Neuronal stem cell (in vitro differentiated cells): ENCODE measurements around the gene RMDN3.

Experiments
- DNase-seq: peaks from one replicate; pipeline ENCODE4 v3.0.0-alpha.2; 2013; ENCODE audit warnings: low spot score
- H2AFZ ChIP-seq: one replicate; pipeline ENCODE4 v1.6.1; 2013; ENCODE audit warnings: mild to moderate bottlenecking, low read length, inconsistent platforms
- H2AK5ac ChIP-seq: 2 replicates; pipeline ENCODE4 v1.6.1; 2013; ENCODE audit warnings: low read depth, mild to moderate bottlenecking, inconsistent platforms, low read length, moderate library complexity, mixed read lengths
- H2BK120ac ChIP-seq: 2 replicates; pipeline ENCODE4 v1.6.1; 2013; ENCODE audit warnings: low read depth, mild to moderate bottlenecking, inconsistent platforms, low read length, moderate library complexity, mixed read lengths
- H2BK12ac ChIP-seq: one replicate; pipeline ENCODE4 v1.6.1; 2013; ENCODE audit warnings: low read length, inconsistent platforms
- H2BK15ac ChIP-seq: 2 replicates; pipeline ENCODE4 v1.6.1; 2013; ENCODE audit warnings: mild to moderate bottlenecking, low read length, inconsistent platforms, mixed read lengths
- H2BK5ac ChIP-seq: one replicate; pipeline ENCODE4 v1.6.1; 2013; ENCODE audit warnings: inconsistent platforms, mild to moderate bottlenecking, low read length, moderate library complexity
- H3K14ac ChIP-seq: one replicate; pipeline ENCODE4 v1.6.1; 2013; ENCODE audit warnings: low read length, inconsistent platforms
- H3K18ac ChIP-seq: 2 replicates; pipeline ENCODE4 v1.6.1; 2013; ENCODE audit warnings: low read length, inconsistent platforms
- H3K23ac ChIP-seq: 2 replicates; pipeline ENCODE4 v1.6.1; 2013; ENCODE audit warnings: low read depth, mild to moderate bottlenecking, mixed read lengths, low read length, inconsistent platforms; ENCODE audit not compliant: poor library complexity
- H3K27ac ChIP-seq: replicated peaks from 3 replicates; pipeline ENCODE4 v1.5.1; 2013; ENCODE audit warnings: low read length, inconsistent platforms
- H3K27me3 ChIP-seq, 3 experiments: 2 replicates each; pipeline ENCODE4 v1.6.1; 2013; ENCODE audit warnings: low read length in 3 of 3, mild to moderate bottlenecking in 2 of 3, inconsistent platforms in 1 of 3, low read depth in 1 of 3, mixed read lengths in 1 of 3, moderate library complexity in 1 of 3; ENCODE audit not compliant: control insufficient read depth in 3 of 3, insufficient read depth in 3 of 3
- H3K36me3 ChIP-seq, 2 donors: replicated peaks in 1 of 2; 2 replicates each; pipeline ENCODE4 v1.6.1; 2013; ENCODE audit warnings: low read length in 2 of 2; ENCODE audit not compliant: control insufficient read depth in 2 of 2, insufficient read depth in 2 of 2
- H3K4ac ChIP-seq: 2 replicates; pipeline ENCODE4 v1.6.1; 2013; ENCODE audit warnings: inconsistent platforms, mild to moderate bottlenecking, low read length, moderate library complexity
- H3K4me1 ChIP-seq, 2 donors: 1 replicate in 1 of 2; 2 replicates in 1 of 2; pipeline ENCODE4 v1.6.1; 2013; ENCODE audit warnings: low read length in 2 of 2, low read depth in 1 of 2; ENCODE audit not compliant: control insufficient read depth in 2 of 2, insufficient read depth in 1 of 2
- H3K4me2 ChIP-seq: one replicate; pipeline ENCODE4 v1.6.1; 2013; ENCODE audit warnings: mild to moderate bottlenecking, low read length, inconsistent platforms; ENCODE audit not compliant: insufficient read depth, poor library complexity, severe bottlenecking
- H3K4me3 ChIP-seq, 2 donors: 2 replicates each; pipeline ENCODE4 v1.5.1; 2013; ENCODE audit warnings: low read length in 2 of 2, mild to moderate bottlenecking in 2 of 2, inconsistent platforms in 1 of 2, moderate library complexity in 1 of 2
- H3K79me1 ChIP-seq: one replicate; pipeline ENCODE4 v1.6.1; 2013; ENCODE audit warnings: low read depth, mild to moderate bottlenecking, inconsistent platforms, low read length, moderate library complexity
- H3K9ac ChIP-seq: one replicate; pipeline ENCODE4 v1.6.1; 2013; ENCODE audit warnings: mild to moderate bottlenecking, low read depth, low read length, inconsistent platforms; ENCODE audit not compliant: poor library complexity
- H3K9me3 ChIP-seq, 2 donors: replicated peaks in 1 of 2; 2 replicates each; pipeline versions ENCODE3 to v1.6.1; 2013; ENCODE audit warnings: low read length in 2 of 2, mild to moderate bottlenecking in 2 of 2, inconsistent platforms in 1 of 2, low read depth in 1 of 2, mixed read lengths in 1 of 2, moderate library complexity in 1 of 2; ENCODE audit not compliant: control insufficient read depth in 2 of 2, insufficient read depth in 1 of 2
- H4K8ac ChIP-seq: one replicate; pipeline ENCODE4 v1.6.1; 2013; ENCODE audit warnings: low read depth, mild to moderate bottlenecking, inconsistent platforms, low read length, moderate library complexity
- H4K91ac ChIP-seq: one replicate; pipeline ENCODE4 v1.6.1; 2013; ENCODE audit warnings: low read length, low read depth, mild to moderate bottlenecking, inconsistent platforms; ENCODE audit not compliant: poor library complexity
- WGBS, 2 donors: extraction: QIAGEN DNeasy Blood & Tissue Kit; methylation state at CpG; one replicate each; pipeline ENCODE4 v1.1.7; 2013; ENCODE audit warnings: missing lambda C conversion rate in 2 of 2, mixed read lengths in 1 of 2; ENCODE audit not compliant: insufficient read length in 2 of 2, insufficient replicate concordance in 1 of 2; ENCODE audit errors: extremely low coverage in 2 of 2; 5-methylcytosine and 5-hydroxymethylcytosine counted together

The RMDN3 gene

DNA sequence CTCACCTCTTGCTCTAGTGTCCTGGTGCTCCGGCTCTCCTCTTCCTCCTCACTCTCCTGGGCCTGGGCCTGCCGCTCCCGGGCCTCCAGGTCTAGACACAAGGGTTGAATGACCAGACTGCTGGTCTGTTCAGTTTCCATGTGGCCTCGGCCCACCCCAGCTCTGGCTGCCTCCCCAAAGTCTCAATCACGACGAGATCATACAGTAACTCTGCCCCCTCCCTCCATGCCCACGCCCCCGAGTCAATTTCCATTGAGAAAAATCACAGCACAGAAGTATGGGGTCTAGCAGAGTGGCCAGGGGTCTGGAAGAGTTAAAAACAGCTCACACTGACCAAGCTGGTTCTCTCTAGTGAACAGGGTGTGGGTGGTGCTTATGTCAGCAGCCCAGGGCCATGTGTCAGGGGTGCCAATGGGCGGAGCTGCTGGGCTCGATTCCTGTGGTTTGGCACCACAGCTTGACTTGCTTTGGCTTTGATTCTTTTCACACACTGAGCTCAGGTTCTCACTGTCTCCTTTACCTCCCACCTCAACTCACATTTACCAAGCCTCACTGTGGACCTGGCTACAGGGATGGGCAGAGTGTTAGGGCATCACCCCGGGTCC lies 21.6 kb upstream of the RMDN3 start:
- H2AK5ac ChIP-seq: no peak overlapping the region
- H3K36me3 ChIP-seq: peaks cover 30 to 73% of the 10 kb centered on the region in 2 donors
- no peak overlapping the region for H2BK5ac ChIP-seq
- H2BK15ac ChIP-seq: no peak overlapping the region
- H2BK12ac ChIP-seq: no peak overlapping the region
- no peaks in the 10 kb centered on the region for H3K27me3 ChIP-seq
- no peak overlapping the region for H3K4ac ChIP-seq
- H3K9me3 ChIP-seq: peaks cover 0 to 2% of the 10 kb centered on the region in 2 donors
- no peak overlapping the region for H4K91ac ChIP-seq
- WGBS, 2 donors: no CpG with 5 or more reads among the region's 11 CpGs
- no peak overlapping the region for H3K4me2 ChIP-seq
- H3K4me1 ChIP-seq: no peaks in the 10 kb centered on the region
- H3K79me1 ChIP-seq: peaks cover 2% of the 10 kb centered on the region
- H3K14ac ChIP-seq: no peak overlapping the region
- no peak overlapping the region for H3K27ac ChIP-seq
- H3K9ac ChIP-seq: no peak overlapping the region
- H2BK120ac ChIP-seq: no peak overlapping the region
- no peak overlapping the region for H3K18ac ChIP-seq
- no peak for DNase-seq
- H4K8ac ChIP-seq: no peak overlapping the region
- peak overlapping the region; percentile 14 for H3K23ac ChIP-seq
- peak overlapping the region in 1 of 2 donors; percentile 14 for H3K4me3 ChIP-seq
- no peak overlapping the region for H2AFZ ChIP-seq

DNA sequence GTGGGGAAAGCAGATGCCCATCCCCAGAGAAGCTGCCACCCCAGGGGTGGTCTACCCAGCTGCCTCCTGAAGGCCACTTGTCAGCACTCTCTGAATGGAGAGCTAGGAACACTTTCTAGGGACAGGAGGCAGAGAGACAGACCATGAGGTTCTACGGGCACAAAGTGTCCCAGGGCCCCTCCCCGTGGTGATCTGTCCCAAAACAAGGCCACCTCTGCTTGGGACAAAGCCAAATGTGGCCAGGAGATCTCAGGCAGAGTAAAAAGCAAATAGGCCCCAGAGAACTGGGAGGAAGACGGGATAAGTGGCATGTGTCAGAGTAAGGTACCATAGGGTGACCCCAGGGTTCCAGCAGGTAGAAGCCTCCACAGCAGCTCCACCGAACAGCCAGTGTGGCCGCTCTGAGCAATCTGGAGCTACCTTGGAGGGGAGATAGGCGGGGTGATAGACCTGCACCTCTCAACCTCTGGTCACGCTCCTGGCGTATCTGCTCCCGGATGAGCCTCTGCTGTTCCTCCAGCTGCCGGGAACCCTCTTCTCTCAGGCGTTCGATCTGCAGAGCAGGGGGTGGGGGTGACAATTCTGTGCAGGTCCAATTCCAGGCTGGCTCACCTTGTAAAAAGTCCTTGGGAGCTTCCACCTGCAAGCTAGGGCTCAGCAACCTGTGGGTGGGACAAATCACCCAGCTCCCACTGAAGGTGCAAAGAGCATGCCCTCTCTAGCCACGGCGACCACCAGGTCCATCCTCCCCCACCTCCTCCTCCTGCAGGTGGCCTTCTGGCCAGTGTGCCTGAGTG lies 20.9 kb upstream of the RMDN3 start:
- Histone ChIP-seq H3K4ac (no peak overlapping the region), H3K79me1 (peaks cover 2% of the 10 kb centered on the region), H3K18ac (no peak overlapping the region), H3K14ac (no peak overlapping the region), H3K4me1 (no peaks in the 10 kb centered on the region), H3K4me2 (no peak overlapping the region), H3K27ac (no peak overlapping the region), H2BK15ac (no peak overlapping the region), H2BK5ac (no peak overlapping the region), H4K8ac (no peak overlapping the region), H2AFZ (no peak overlapping the region), H3K9me3 (peaks cover 0 to 2% of the 10 kb centered on the region in 2 donors), H3K23ac (no peak overlapping the region), H3K27me3 (no peaks in the 10 kb centered on the region), H2BK120ac (no peak overlapping the region), H3K9ac (no peak overlapping the region), H2AK5ac (no peak overlapping the region), H2BK12ac (no peak overlapping the region), H3K4me3 (no peak overlapping the region), H4K91ac (no peak overlapping the region), H3K36me3 (peaks cover 30 to 77% of the 10 kb centered on the region in 2 donors)
- WGBS, 2 donors: no CpG with 5 or more reads among the region's 14 CpGs
- DNase-seq: no peak

DNA sequence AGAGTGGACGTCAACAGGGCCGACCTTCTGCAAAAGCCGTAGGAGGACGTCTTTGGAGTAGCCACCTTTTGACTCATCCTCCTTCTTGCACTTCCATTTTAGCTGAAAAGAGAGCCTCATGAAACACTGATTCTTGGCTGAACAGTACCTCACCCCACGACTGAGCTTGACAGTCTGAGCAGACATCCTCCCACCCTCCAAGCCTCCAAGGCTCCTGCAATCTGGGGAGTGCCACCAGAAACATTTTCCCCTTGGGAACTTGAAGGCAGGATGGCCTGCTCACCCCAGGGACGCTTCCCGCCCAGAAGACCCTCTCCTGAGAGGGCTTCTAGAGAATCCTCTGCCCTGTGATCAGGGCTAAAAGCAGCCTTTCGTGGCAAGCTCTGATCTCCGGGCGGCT lies 20.0 kb upstream of the RMDN3 start:
- WGBS, 2 donors: no CpG with 5 or more reads among the region's 10 CpGs

DNA sequence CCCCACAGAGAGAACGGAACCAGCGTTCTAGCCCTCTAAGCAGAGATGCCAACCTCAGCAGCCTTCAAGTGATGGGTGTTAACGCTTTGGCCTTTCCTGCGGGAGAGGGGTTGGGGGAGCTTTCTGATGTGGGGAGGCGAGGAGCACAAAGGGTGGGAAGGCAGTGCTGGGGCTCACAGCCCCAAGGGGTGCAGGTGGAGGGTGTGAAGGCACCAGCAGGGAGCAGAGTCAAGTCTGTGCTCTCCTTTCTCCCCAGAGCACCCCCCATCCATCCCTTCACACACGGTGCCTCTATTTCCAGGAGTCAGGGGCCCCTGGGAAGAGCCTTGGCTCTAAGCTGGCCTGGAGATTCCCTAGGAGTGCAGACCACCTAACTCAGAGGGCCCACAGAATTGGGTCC lies 18.8 kb upstream of the RMDN3 start:
- H3K4me2 ChIP-seq: no peak overlapping the region
- no peak overlapping the region for H2BK12ac ChIP-seq
- H3K36me3 ChIP-seq: peaks cover 25 to 64% of the 10 kb centered on the region in 2 donors
- H2AFZ ChIP-seq: no peak overlapping the region
- H3K79me1 ChIP-seq: peaks cover 2% of the 10 kb centered on the region
- H3K14ac ChIP-seq: no peak overlapping the region
- H3K27ac ChIP-seq: no peak overlapping the region
- no peak overlapping the region for H3K9ac ChIP-seq
- no peak overlapping the region for H2BK15ac ChIP-seq
- no peak overlapping the region for H3K4me3 ChIP-seq
- no peaks in the 10 kb centered on the region for H3K4me1 ChIP-seq
- no peak overlapping the region for H3K18ac ChIP-seq
- no peak overlapping the region for H3K23ac ChIP-seq
- no peak overlapping the region for H4K91ac ChIP-seq
- no peak overlapping the region for H3K4ac ChIP-seq
- H3K27me3 ChIP-seq: no peaks in the 10 kb centered on the region
- DNase-seq: no peak
- no peak overlapping the region for H4K8ac ChIP-seq
- peaks cover 0 to 2% of the 10 kb centered on the region in 2 donors for H3K9me3 ChIP-seq
- WGBS, 2 donors: no CpG with 5 or more reads among the region's 6 CpGs
- H2BK120ac ChIP-seq: no peak overlapping the region
- H2AK5ac ChIP-seq: no peak overlapping the region
- H2BK5ac ChIP-seq: peak overlapping the region; percentile 53

More for the DNA sequence above, 20.0 kb upstream of the RMDN3 start:
- no peaks in the 10 kb centered on the region for H3K4me1 ChIP-seq
- H2BK12ac ChIP-seq: no peak overlapping the region
- no peak overlapping the region for H2AK5ac ChIP-seq
- H3K27ac ChIP-seq: no peak overlapping the region
- no peak overlapping the region for H3K18ac ChIP-seq
- no peak overlapping the region for H3K4me2 ChIP-seq
- H3K14ac ChIP-seq: no peak overlapping the region
- no peak overlapping the region for H2BK15ac ChIP-seq
- H3K4ac ChIP-seq: no peak overlapping the region
- peaks cover 2% of the 10 kb centered on the region for H3K79me1 ChIP-seq
- H3K4me3 ChIP-seq: no peak overlapping the region
- H3K27me3 ChIP-seq: no peaks in the 10 kb centered on the region
- H2BK5ac ChIP-seq: no peak overlapping the region
- no peak overlapping the region for H3K23ac ChIP-seq
- no peak overlapping the region for H4K8ac ChIP-seq
- H3K36me3 ChIP-seq: peaks cover 30 to 74% of the 10 kb centered on the region in 2 donors
- no peak overlapping the region for H2AFZ ChIP-seq
- peaks cover 0 to 2% of the 10 kb centered on the region in 2 donors for H3K9me3 ChIP-seq
- peak overlapping the region; percentile 21 for H3K9ac ChIP-seq
- H4K91ac ChIP-seq: no peak overlapping the region
- peak overlapping the region; percentile 5 for H2BK120ac ChIP-seq
- DNase-seq: no peak
